Osteocyte (in vitro differentiated cells): ENCODE measurements around the gene ANAPC16. TPM values are rescaled to one million over a fixed set of nuclear protein-coding genes. Genes with fewer than 3 reads are reported as not detected.

Source experiments
- DNase-seq: peaks from one replicate; pipeline ENCODE4 v3.0.0; 2021; ENCODE audit warnings: mixed read lengths; ENCODE audit not compliant: unreplicated experiment; ENCODE audit errors: extremely low spot score
- H3K27ac Mint-ChIP-seq: one replicate; pipeline ENCODE4 v1.8.0; 2021; ENCODE audit warnings: mild to moderate bottlenecking, mixed read lengths; ENCODE audit not compliant: unreplicated experiment
- H3K27me3 Mint-ChIP-seq: one replicate; pipeline ENCODE4 v1.8.0; 2021; ENCODE audit warnings: mixed read lengths; ENCODE audit not compliant: unreplicated experiment
- H3K36me3 Mint-ChIP-seq: one replicate; pipeline ENCODE4 v1.8.0; 2021; ENCODE audit warnings: mixed read lengths; ENCODE audit not compliant: unreplicated experiment
- H3K4me1 Mint-ChIP-seq: one replicate; pipeline ENCODE4 v1.8.0; 2021; ENCODE audit warnings: mixed read lengths; ENCODE audit not compliant: unreplicated experiment
- H3K4me3 Mint-ChIP-seq: one replicate; pipeline ENCODE4 v1.8.0; 2021; ENCODE audit warnings: mild to moderate bottlenecking, moderate library complexity, mixed read lengths; ENCODE audit not compliant: unreplicated experiment
- H3K9me3 Mint-ChIP-seq: one replicate; pipeline ENCODE4 v1.8.0; 2021; ENCODE audit warnings: mixed read lengths; ENCODE audit not compliant: unreplicated experiment
- total RNA-seq: library from RNA; stranded (reverse); gene quantifications from 2 replicates; pipeline ENCODE4 v1.2.1, GENCODE V29; 2021
- TF ChIP-seq, protein P1 (sequence below): fragments of 200-600 bp; sonication (generic); IDR thresholded peaks from 2 replicates; pipeline ENCODE4 v1.5.0; 2021; ENCODE audit warnings: antibody characterized with exemption, mild to moderate bottlenecking, moderate library complexity

The ANAPC16 gene
- total RNA-seq, 1 donor from 2014 or later, result 70.3 TPM

GRCh38 chr10:72255977-72256729, 40.3 kb downstream of the ANAPC16 start:
- Mint-ChIP-seq H3K4me3 (peak overlapping the region; percentile 2), H3K36me3 (no peaks in the 10 kb centered on the region), H3K27me3 (no peaks in the 10 kb centered on the region), H3K4me1 (peaks cover 80% of the 10 kb centered on the region), H3K27ac (peak overlapping the region; percentile 97), H3K9me3 (no peaks in the 10 kb centered on the region)
- DNase-seq, result no peak
- TF ChIP-seq, protein P1, sequence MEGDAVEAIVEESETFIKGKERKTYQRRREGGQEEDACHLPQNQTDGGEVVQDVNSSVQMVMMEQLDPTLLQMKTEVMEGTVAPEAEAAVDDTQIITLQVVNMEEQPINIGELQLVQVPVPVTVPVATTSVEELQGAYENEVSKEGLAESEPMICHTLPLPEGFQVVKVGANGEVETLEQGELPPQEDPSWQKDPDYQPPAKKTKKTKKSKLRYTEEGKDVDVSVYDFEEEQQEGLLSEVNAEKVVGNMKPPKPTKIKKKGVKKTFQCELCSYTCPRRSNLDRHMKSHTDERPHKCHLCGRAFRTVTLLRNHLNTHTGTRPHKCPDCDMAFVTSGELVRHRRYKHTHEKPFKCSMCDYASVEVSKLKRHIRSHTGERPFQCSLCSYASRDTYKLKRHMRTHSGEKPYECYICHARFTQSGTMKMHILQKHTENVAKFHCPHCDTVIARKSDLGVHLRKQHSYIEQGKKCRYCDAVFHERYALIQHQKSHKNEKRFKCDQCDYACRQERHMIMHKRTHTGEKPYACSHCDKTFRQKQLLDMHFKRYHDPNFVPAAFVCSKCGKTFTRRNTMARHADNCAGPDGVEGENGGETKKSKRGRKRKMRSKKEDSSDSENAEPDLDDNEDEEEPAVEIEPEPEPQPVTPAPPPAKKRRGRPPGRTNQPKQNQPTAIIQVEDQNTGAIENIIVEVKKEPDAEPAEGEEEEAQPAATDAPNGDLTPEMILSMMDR, result no peak

GRCh38 chr10:72257051-72257892, 41.5 kb downstream of the ANAPC16 start:
- TF ChIP-seq, protein P1, result no peak
- Mint-ChIP-seq H3K4me3 (no peak overlapping the region), H3K9me3 (no peaks in the 10 kb centered on the region), H3K36me3 (no peaks in the 10 kb centered on the region), H3K27ac (peak overlapping the region; percentile 97), H3K27me3 (no peaks in the 10 kb centered on the region), H3K4me1 (peaks cover 85% of the 10 kb centered on the region)
- no peak for DNase-seq

- Mint-ChIP-seq H3K27me3 (no peaks in the 10 kb centered on the region), H3K27ac (peak overlapping the region; percentile 98), H3K4me3 (no peak overlapping the region), H3K4me1 (peaks cover 75% of the 10 kb centered on the region), H3K9me3 (no peaks in the 10 kb centered on the region), H3K36me3 (no peaks in the 10 kb centered on the region)
- TF ChIP-seq, protein P1, result no peak
- DNase-seq, result no peak
Observed at GRCh38 chr10:72258617-72259016, 42.8 kb downstream of the ANAPC16 start.

GRCh38 chr10:72259491-72260238, 43.9 kb downstream of the ANAPC16 start:
- Mint-ChIP-seq H3K27ac (peak overlapping the region; percentile 98), H3K4me1 (peaks cover 73% of the 10 kb centered on the region), H3K36me3 (no peaks in the 10 kb centered on the region), H3K4me3 (peak overlapping the region; percentile 6), H3K27me3 (no peaks in the 10 kb centered on the region), H3K9me3 (no peaks in the 10 kb centered on the region)
- TF ChIP-seq, protein P1, result no peak
- peak; percentile 85 for DNase-seq
